Prostate gland (tissue), 2 donors: Measurements from ENCODE around the gene SLC41A1. TPM values are rescaled to one million over a fixed set of nuclear protein-coding genes. Genes with fewer than 3 reads are reported as not detected.

Source experiments
- DNase-seq: peaks from one replicate; pipeline ENCODE4 v3.0.0-alpha.2; 2019; ENCODE audit warnings: low spot score
- H3K27ac ChIP-seq, 2 donors: fragments of 200-600 bp; sonication (generic); 2 replicates each; pipeline ENCODE4 v1.5.1; 2017 to 2019
- H3K27me3 ChIP-seq: fragments of 200-600 bp; sonication (generic); replicated peaks from 2 replicates; pipeline ENCODE4 v1.5.1; 2019; ENCODE audit not compliant: insufficient read depth
- H3K36me3 ChIP-seq, 2 donors: fragments of 200-600 bp; sonication (generic); 1 replicate in 1 of 2; 2 replicates in 1 of 2; pipeline versions ENCODE4 v1.5.1 to v1.8.1; 2017 to 2019
- H3K4me1 ChIP-seq: fragments of 200-600 bp; sonication (generic); replicated peaks from 2 replicates; pipeline ENCODE4 v1.5.1; 2019
- H3K4me3 ChIP-seq, 2 donors: fragments of 200-600 bp; sonication (generic); 2 replicates each; pipeline ENCODE4 v1.5.1; 2017 to 2019
- H3K9me3 ChIP-seq: fragments of 200-600 bp; sonication (generic); 2 replicates; pipeline ENCODE4 v1.5.1; 2017
- POLR2A ChIP-seq: fragments of 450-650 bp; IDR thresholded peaks from one replicate; pipeline ENCODE4 v1.6.1; 2016; ENCODE audit warnings: antibody characterized with exemption, mild to moderate bottlenecking
- POLR2AphosphoS5 ChIP-seq: sonication (generic); formaldehyde crosslinking; IDR thresholded peaks from one replicate; pipeline ENCODE4 v1.6.1; 2017; ENCODE audit warnings: antibody characterized with exemption
- WGBS: methylation state at CpG from one replicate; pipeline ENCODE4 v1.1.5; 2018; 5-methylcytosine and 5-hydroxymethylcytosine counted together
- intact Hi-C: fragments of 100-400 bp; cut with DNase I; formaldehyde crosslinking; loops from one replicate; pipeline ENCODE4 v1.14.2; 2022
- total RNA-seq, 2 donors: library from RNA; depleted of rRNA; stranded (reverse); fragments of >200 nt; gene quantifications; one replicate each; pipeline ENCODE4 v1.1.0, GENCODE V29; 2016
- TF ChIP-seq, protein P1 (sequence below), 4 experiments: fragments of 200-600 bp in 2 of 4; fragments of 450-650 bp in 2 of 4; sonication (generic) in 2 of 4; IDR thresholded peaks; 1 replicate in 3 of 4; 2 replicates in 1 of 4; pipeline ENCODE4 v1.5.1; 2016 to 2019; ENCODE audit warnings: antibody characterized with exemption in 4 of 4, mild to moderate bottlenecking in 2 of 4, moderate library complexity in 2 of 4

SLC41A1 gene
- total RNA-seq, 2 donors from 2014 or later, result 20.3 to 114 TPM

- 95% methylated on average over 2 of the region's 2 CpGs for WGBS
- no peaks in the 10 kb centered on the region for H3K9me3 ChIP-seq
- intact Hi-C loops, result no loop called here
Observed at GRCh38 chr1:205764578-205764977, 48.4 kb downstream of the SLC41A1 start.

DNA sequence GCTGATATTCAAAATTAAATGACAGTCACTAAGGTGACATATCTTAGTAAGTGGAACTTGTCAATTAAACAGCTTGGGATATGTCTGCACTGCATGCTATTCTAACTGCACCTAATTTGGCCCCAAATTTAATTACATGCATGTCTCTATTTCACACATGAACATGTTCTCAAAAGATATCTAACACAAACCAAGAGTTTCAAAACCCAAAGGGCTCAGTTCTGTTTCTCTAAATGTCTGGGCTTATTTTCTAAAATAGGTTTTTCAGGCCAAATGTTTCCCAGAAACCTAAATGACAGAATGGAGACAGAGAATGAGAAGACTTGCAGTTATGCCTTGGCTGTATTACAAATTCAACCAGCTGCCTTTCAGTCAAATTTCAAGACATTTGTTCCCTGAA is 49.0 kb downstream of the SLC41A1 start:
- TF ChIP-seq, protein P1, sequence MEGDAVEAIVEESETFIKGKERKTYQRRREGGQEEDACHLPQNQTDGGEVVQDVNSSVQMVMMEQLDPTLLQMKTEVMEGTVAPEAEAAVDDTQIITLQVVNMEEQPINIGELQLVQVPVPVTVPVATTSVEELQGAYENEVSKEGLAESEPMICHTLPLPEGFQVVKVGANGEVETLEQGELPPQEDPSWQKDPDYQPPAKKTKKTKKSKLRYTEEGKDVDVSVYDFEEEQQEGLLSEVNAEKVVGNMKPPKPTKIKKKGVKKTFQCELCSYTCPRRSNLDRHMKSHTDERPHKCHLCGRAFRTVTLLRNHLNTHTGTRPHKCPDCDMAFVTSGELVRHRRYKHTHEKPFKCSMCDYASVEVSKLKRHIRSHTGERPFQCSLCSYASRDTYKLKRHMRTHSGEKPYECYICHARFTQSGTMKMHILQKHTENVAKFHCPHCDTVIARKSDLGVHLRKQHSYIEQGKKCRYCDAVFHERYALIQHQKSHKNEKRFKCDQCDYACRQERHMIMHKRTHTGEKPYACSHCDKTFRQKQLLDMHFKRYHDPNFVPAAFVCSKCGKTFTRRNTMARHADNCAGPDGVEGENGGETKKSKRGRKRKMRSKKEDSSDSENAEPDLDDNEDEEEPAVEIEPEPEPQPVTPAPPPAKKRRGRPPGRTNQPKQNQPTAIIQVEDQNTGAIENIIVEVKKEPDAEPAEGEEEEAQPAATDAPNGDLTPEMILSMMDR (IDR thresholded peaks at IDR 0.05), result no peak
- TF ChIP-seq POLR2AphosphoS5 (no peak), POLR2A (no peak)
- Histone ChIP-seq H3K4me1 (no peaks in the 10 kb centered on the region), H3K4me3 (no peak overlapping the region), H3K9me3 (no peaks in the 10 kb centered on the region), H3K36me3 (no peaks in the 10 kb centered on the region), H3K27me3 (no peaks in the 10 kb centered on the region), H3K27ac (no peak overlapping the region)
- intact Hi-C loops, result no loop called here
- DNase-seq, result no peak

More at GRCh38 chr1:205764578-205764977, 48.4 kb downstream of the SLC41A1 start:
- H3K4me3 ChIP-seq, result no peak overlapping the region
- no peaks in the 10 kb centered on the region for H3K4me1 ChIP-seq
- TF ChIP-seq POLR2AphosphoS5, result no peak
- no peak for TF ChIP-seq POLR2A
- TF ChIP-seq, protein P1 (IDR thresholded peaks at IDR 0.05), result no peak
- DNase-seq, result no peak
- no peaks in the 10 kb centered on the region for H3K27me3 ChIP-seq
- H3K27ac ChIP-seq, result no peak overlapping the region
- no peaks in the 10 kb centered on the region for H3K36me3 ChIP-seq

DNA sequence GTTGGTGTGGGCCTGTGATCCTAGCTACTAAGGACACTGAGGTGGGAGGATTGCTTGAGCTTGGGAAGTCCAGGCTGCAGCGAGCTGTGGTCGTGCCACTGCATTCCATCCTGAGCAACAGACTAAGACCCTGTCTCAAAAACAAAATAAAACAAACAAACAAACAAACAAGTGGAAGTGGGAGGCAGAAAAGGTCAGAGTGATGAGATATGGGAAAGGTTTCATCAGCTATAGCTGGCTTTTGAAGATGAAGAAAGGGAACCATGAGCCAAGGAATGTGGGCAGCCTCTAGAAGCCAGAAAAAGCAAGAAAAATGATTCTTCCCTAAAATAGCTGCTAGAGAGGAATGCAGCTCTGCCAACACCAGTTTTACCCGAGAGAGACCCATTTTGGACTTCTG is 52.4 kb downstream of the SLC41A1 start:
- Histone ChIP-seq H3K4me3 (no peak overlapping the region), H3K36me3 (no peaks in the 10 kb centered on the region), H3K9me3 (no peaks in the 10 kb centered on the region), H3K27me3 (no peaks in the 10 kb centered on the region), H3K4me1 (no peaks in the 10 kb centered on the region), H3K27ac (no peak overlapping the region)
- WGBS, result 77% methylated on average over 3 of the region's 3 CpGs
- DNase-seq, result no peak
- intact Hi-C loops, result no loop called here
- TF ChIP-seq POLR2AphosphoS5, result no peak
- TF ChIP-seq, protein P1 (IDR thresholded peaks at IDR 0.05), result no peak
- no peak for TF ChIP-seq POLR2A

DNA sequence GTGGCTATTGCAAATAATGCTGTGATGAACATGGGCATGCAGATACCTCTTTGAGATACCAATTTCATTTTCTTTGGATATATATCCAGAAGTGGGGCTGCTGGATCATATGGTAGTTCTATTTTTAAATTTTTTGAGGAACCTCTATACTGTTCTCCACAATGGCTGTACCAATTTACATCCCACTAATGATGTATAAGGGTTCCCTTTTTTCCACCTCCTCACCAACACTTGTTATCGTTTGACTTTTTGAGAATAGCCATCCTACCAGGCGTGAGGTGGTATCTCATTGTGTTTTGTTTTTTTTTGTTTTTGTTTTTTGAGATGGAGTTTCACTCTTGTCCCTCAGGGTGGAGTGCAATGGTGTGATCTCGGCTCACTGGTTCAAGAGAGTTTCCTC is 56.4 kb downstream of the SLC41A1 start:
- intact Hi-C loops, result no loop called here
- H3K4me1 ChIP-seq, result no peaks in the 10 kb centered on the region
- TF ChIP-seq POLR2A (no peak), POLR2AphosphoS5 (no peak)
- TF ChIP-seq, protein P1 (IDR thresholded peaks at IDR 0.05), result no peak

DNA sequence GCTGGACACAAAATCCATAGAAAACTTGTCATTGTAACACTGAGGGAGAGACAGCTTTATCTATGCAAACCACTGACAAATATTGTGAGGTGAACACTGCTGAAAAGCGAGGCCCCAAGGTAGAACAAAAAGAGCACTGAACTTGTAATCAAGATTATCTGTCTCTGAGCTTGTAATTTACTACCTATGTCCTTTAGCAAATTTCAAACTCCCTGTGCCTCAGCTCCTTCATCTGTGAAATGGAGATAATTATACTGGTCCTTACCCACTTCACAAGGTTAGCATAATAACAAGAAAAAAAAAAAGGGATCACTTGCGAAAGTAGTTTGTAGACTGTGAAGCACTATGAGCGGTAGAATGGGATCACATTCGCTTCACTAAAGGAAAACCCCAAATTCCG is 58.1 kb downstream of the SLC41A1 start:
- WGBS, result 75% methylated on average over 5 of the region's 5 CpGs
- no peak overlapping the region for H3K4me3 ChIP-seq
- H3K27me3 ChIP-seq, result no peaks in the 10 kb centered on the region
- intact Hi-C loops, result no loop called here
- H3K4me1 ChIP-seq, result no peaks in the 10 kb centered on the region
- DNase-seq, result no peak
- H3K9me3 ChIP-seq, result no peaks in the 10 kb centered on the region
- TF ChIP-seq POLR2A (no peak), POLR2AphosphoS5 (no peak)
- TF ChIP-seq, protein P1 (IDR thresholded peaks at IDR 0.05), result no peak
- no peaks in the 10 kb centered on the region for H3K36me3 ChIP-seq
- H3K27ac ChIP-seq, result no peak overlapping the region

More for the DNA sequence above, 56.4 kb downstream of the SLC41A1 start:
- no peak overlapping the region for H3K27ac ChIP-seq
- H3K36me3 ChIP-seq, result no peaks in the 10 kb centered on the region
- no peak overlapping the region for H3K4me3 ChIP-seq
- DNase-seq, result no peak
- no peaks in the 10 kb centered on the region for H3K27me3 ChIP-seq
- H3K9me3 ChIP-seq, result no peaks in the 10 kb centered on the region
- 95% methylated on average over 3 of the region's 3 CpGs for WGBS
